ENCODE results near the gene RNF14.

DNA sequence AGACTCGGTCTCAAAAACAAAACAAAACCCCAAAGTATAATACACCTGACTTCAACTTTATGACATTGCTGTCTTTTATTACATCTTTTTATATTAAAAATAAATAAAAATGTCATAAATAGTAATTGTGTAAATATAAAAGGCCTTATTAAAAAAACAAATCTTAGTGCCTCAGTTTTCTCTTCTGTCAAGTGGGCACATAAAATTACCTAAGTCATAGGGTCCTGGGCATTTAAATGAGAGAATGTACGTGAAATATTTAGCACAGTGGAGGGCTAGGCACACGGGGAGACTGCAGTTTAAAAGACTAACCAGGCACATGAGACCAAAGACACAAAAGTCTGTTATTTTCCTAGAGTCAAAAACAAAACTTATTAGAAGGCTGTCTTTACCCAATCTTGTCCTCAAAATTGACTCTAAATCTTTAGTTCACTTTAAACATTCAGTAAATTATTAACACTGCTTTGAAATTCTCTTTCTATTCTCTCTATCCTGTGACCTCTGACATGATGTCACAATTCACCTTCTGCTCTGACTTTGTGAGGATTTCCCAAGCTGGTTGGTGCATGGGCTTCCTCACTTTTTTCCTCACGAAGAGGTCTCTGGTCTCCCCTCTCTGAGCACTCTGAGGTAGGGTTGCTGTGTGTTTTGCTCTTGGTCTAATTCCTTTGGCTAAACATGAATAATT, 2.5 kb upstream of the RNF14 start:
- no peak for TF ChIP-seq CTCF (IDR thresholded peaks at IDR 0.05)
- no peak for TF ChIP-seq POLR2A (IDR thresholded peaks at IDR 0.05)
- TF ChIP-seq POLR2AphosphoS5 (IDR thresholded peaks at IDR 0.05): no peak
- TF ChIP-seq EP300 (IDR thresholded peaks at IDR 0.05): no peak
